Ectodermal cell (in vitro differentiated cells): ENCODE measurements around the gene MCEMP1.

Experiments used
- H3K27ac ChIP-seq: 2 replicates; pipeline ENCODE4 v1.7.0; 2013; ENCODE audit warnings: mild to moderate bottlenecking, low read depth, low read length; ENCODE audit not compliant: insufficient read depth, poor library complexity, severe bottlenecking
- H3K27me3 ChIP-seq: 2 replicates; pipeline ENCODE4 v1.7.0; 2013; ENCODE audit warnings: mild to moderate bottlenecking, low read length; ENCODE audit not compliant: insufficient read depth, control insufficient read depth, poor library complexity, severe bottlenecking
- H3K36me3 ChIP-seq: one replicate; pipeline ENCODE4 v1.7.0; 2013; ENCODE audit warnings: low read length; ENCODE audit not compliant: control insufficient read depth, insufficient read depth
- H3K4me1 ChIP-seq: one replicate; pipeline ENCODE4 v1.7.0; 2013; ENCODE audit warnings: low read length; ENCODE audit not compliant: control insufficient read depth, insufficient read depth
- H3K4me3 ChIP-seq: 2 replicates; pipeline ENCODE4 v1.7.0; 2013; ENCODE audit warnings: low read depth, low read length, control low read depth; ENCODE audit not compliant: insufficient read depth
- H3K9me3 ChIP-seq: 2 replicates; pipeline ENCODE4 v1.7.0; 2013; ENCODE audit warnings: mild to moderate bottlenecking, low read length, moderate library complexity; ENCODE audit not compliant: control insufficient read depth
- WGBS, 2 experiments: methylation state at CpG; one replicate each; pipeline ENCODE4 v1.1.7; 2013; ENCODE audit warnings: missing lambda C conversion rate in 2 of 2; 5-methylcytosine and 5-hydroxymethylcytosine counted together

The MCEMP1 gene

GRCh38 chr19:7705387-7706187 lies 28.7 kb downstream of the MCEMP1 start:
- no peaks in the 10 kb centered on the region for H3K9me3 ChIP-seq
- no peak overlapping the region for H3K4me3 ChIP-seq
- 87% methylated on average over 24 of the region's 24 CpGs for WGBS, 2 experiments
- no peaks in the 10 kb centered on the region for H3K36me3 ChIP-seq
- H3K27ac ChIP-seq = no peak overlapping the region
- no peaks in the 10 kb centered on the region for H3K4me1 ChIP-seq
- no peaks in the 10 kb centered on the region for H3K27me3 ChIP-seq

GRCh38 chr19:7706188-7706954 lies 29.5 kb downstream of the MCEMP1 start:
- Histone ChIP-seq H3K4me1 (no peaks in the 10 kb centered on the region), H3K27me3 (no peaks in the 10 kb centered on the region), H3K9me3 (no peaks in the 10 kb centered on the region), H3K36me3 (no peaks in the 10 kb centered on the region), H3K27ac (no peak overlapping the region), H3K4me3 (no peak overlapping the region)
- 88% methylated on average over 14 of the region's 14 CpGs for WGBS, 2 experiments

- Histone ChIP-seq H3K27ac (no peak overlapping the region), H3K4me3 (no peak overlapping the region), H3K9me3 (no peaks in the 10 kb centered on the region), H3K27me3 (no peaks in the 10 kb centered on the region), H3K36me3 (no peaks in the 10 kb centered on the region), H3K4me1 (no peaks in the 10 kb centered on the region)
- 81 to 84% methylated on average over 8 of the region's 8 CpGs for WGBS, 2 experiments
These were observed 30.1 kb downstream of the MCEMP1 start for GRCh38 chr19:7706955-7707456.

GRCh38 chr19:7709932-7710460 lies 33.1 kb downstream of the MCEMP1 start:
- no peak overlapping the region for H3K27ac ChIP-seq
- H3K4me3 ChIP-seq = no peak overlapping the region
- 81 to 87% methylated on average over 10 of the region's 10 CpGs for WGBS, 2 experiments
- H3K9me3 ChIP-seq = no peaks in the 10 kb centered on the region
- H3K36me3 ChIP-seq = no peaks in the 10 kb centered on the region
- H3K4me1 ChIP-seq = no peaks in the 10 kb centered on the region
- H3K27me3 ChIP-seq = no peaks in the 10 kb centered on the region

GRCh38 chr19:7710616-7711015 lies 33.7 kb downstream of the MCEMP1 start:
- H3K36me3 ChIP-seq = no peaks in the 10 kb centered on the region
- H3K4me3 ChIP-seq = no peak overlapping the region
- no peaks in the 10 kb centered on the region for H3K27me3 ChIP-seq
- no peaks in the 10 kb centered on the region for H3K4me1 ChIP-seq
- no peaks in the 10 kb centered on the region for H3K9me3 ChIP-seq
- 79 to 81% methylated on average over 5 of the region's 5 CpGs for WGBS, 2 experiments
- H3K27ac ChIP-seq = no peak overlapping the region

GRCh38 chr19:7715671-7716070 lies 38.8 kb downstream of the MCEMP1 start:
- WGBS, 2 experiments = 88 to 89% methylated on average over 1 of the region's 1 CpG
- Histone ChIP-seq H3K9me3 (no peaks in the 10 kb centered on the region), H3K4me3 (no peak overlapping the region), H3K27me3 (no peaks in the 10 kb centered on the region), H3K4me1 (no peaks in the 10 kb centered on the region), H3K36me3 (no peaks in the 10 kb centered on the region), H3K27ac (no peak overlapping the region)

GRCh38 chr19:7716762-7717161 lies 39.9 kb downstream of the MCEMP1 start:
- 82 to 83% methylated on average over 1 of the region's 1 CpG for WGBS, 2 experiments
- H3K27ac ChIP-seq = no peak overlapping the region
- H3K4me1 ChIP-seq = no peaks in the 10 kb centered on the region
- no peaks in the 10 kb centered on the region for H3K27me3 ChIP-seq
- no peaks in the 10 kb centered on the region for H3K9me3 ChIP-seq
- no peak overlapping the region for H3K4me3 ChIP-seq
- no peaks in the 10 kb centered on the region for H3K36me3 ChIP-seq

- H3K4me1 ChIP-seq = no peaks in the 10 kb centered on the region
- H3K27ac ChIP-seq = no peak overlapping the region
- H3K4me3 ChIP-seq = no peak overlapping the region
- WGBS, 2 experiments = 80 to 83% methylated on average over 8 of the region's 8 CpGs
- H3K27me3 ChIP-seq = no peaks in the 10 kb centered on the region
- H3K36me3 ChIP-seq = no peaks in the 10 kb centered on the region
- no peaks in the 10 kb centered on the region for H3K9me3 ChIP-seq
These were observed 41.8 kb downstream of the MCEMP1 start for GRCh38 chr19:7718668-7719067.

- no peaks in the 10 kb centered on the region for H3K27me3 ChIP-seq
- no peak overlapping the region for H3K27ac ChIP-seq
- H3K4me3 ChIP-seq = no peak overlapping the region
- no peaks in the 10 kb centered on the region for H3K9me3 ChIP-seq
- H3K36me3 ChIP-seq = no peaks in the 10 kb centered on the region
- no peaks in the 10 kb centered on the region for H3K4me1 ChIP-seq
- 84 to 93% methylated on average over 6 of the region's 6 CpGs for WGBS, 2 experiments
These were observed 43.5 kb downstream of the MCEMP1 start for GRCh38 chr19:7720351-7720750.

GRCh38 chr19:7722231-7722651 lies 45.4 kb downstream of the MCEMP1 start:
- Histone ChIP-seq H3K9me3 (no peaks in the 10 kb centered on the region), H3K4me1 (no peaks in the 10 kb centered on the region)
- 66 to 72% methylated on average over 5 of the region's 5 CpGs for WGBS, 2 experiments

More at GRCh38 chr19:7722231-7722651, 45.4 kb downstream of the MCEMP1 start:
- H3K4me3 ChIP-seq = no peak overlapping the region
- peaks cover under 1% of the 10 kb centered on the region for H3K27me3 ChIP-seq
- H3K27ac ChIP-seq = no peak overlapping the region
- no peaks in the 10 kb centered on the region for H3K36me3 ChIP-seq
